WERI-Rb-1 (cell line): Measurements from ENCODE around the gene NELL1.

Experiments used
- DNase-seq: peaks from one replicate; pipeline ENCODE4 v3.0.0-alpha.2; 2020
- H3K27ac ChIP-seq: fragments of 250-450 bp; sonication (Bioruptor Pico); 2 replicates; pipeline ENCODE4 v1.5.1; 2020; ENCODE audit warnings: mild to moderate bottlenecking, moderate library complexity
- H3K27me3 ChIP-seq: fragments of 250-450 bp; sonication (Bioruptor Pico); 2 replicates; pipeline ENCODE4 v1.5.1; 2021; ENCODE audit warnings: mild to moderate bottlenecking, low read depth, moderate library complexity; ENCODE audit not compliant: insufficient read depth, severe bottlenecking
- H3K36me3 ChIP-seq: fragments of 250-450 bp; sonication (Bioruptor Pico); 2 replicates; pipeline ENCODE4 v1.5.1; 2020; ENCODE audit warnings: mild to moderate bottlenecking, moderate library complexity
- H3K4me3 ChIP-seq: 2 replicates; pipeline ENCODE4 v1.5.1; 2011; ENCODE audit warnings: low read depth, mild to moderate bottlenecking, control low read depth, low read length
- H3K9me3 ChIP-seq: fragments of 250-450 bp; sonication (Bioruptor Pico); 2 replicates; pipeline ENCODE4 v1.5.1; 2021; ENCODE audit warnings: mild to moderate bottlenecking, moderate library complexity; ENCODE audit not compliant: severe bottlenecking
- CTCF ChIP-seq: IDR thresholded peaks from 2 replicates; pipeline ENCODE4 v1.5.1; 2011; ENCODE audit warnings: low read depth, mild to moderate bottlenecking, control low read depth, inconsistent platforms, low read length

NELL1 gene

GRCh38 chr11:20926799-20927540 lies 257.6 kb downstream of the NELL1 start:
- Histone ChIP-seq H3K4me3 (no peak overlapping the region), H3K27me3 (no peaks in the 10 kb centered on the region), H3K27ac (no peak overlapping the region), H3K36me3 (no peaks in the 10 kb centered on the region), H3K9me3 (no peaks in the 10 kb centered on the region)
- DNase-seq, result no peak
- no peak for TF ChIP-seq CTCF

- Histone ChIP-seq H3K9me3 (no peaks in the 10 kb centered on the region), H3K4me3 (no peak overlapping the region), H3K27ac (no peak overlapping the region), H3K36me3 (no peaks in the 10 kb centered on the region), H3K27me3 (no peaks in the 10 kb centered on the region)
- no peak for TF ChIP-seq CTCF
- DNase-seq, result no peak
These were observed 261.6 kb downstream of the NELL1 start for GRCh38 chr11:20931029-20931428.

- no peak for DNase-seq
- no peak overlapping the region for H3K4me3 ChIP-seq
- H3K9me3 ChIP-seq, result no peaks in the 10 kb centered on the region
- TF ChIP-seq CTCF, result no peak
- no peaks in the 10 kb centered on the region for H3K36me3 ChIP-seq
- H3K27me3 ChIP-seq, result no peaks in the 10 kb centered on the region
- H3K27ac ChIP-seq, result no peak overlapping the region
These were observed 263.7 kb downstream of the NELL1 start for GRCh38 chr11:20933086-20933485.

GRCh38 chr11:20933958-20934357 lies 264.6 kb downstream of the NELL1 start:
- no peaks in the 10 kb centered on the region for H3K36me3 ChIP-seq
- H3K27me3 ChIP-seq, result no peaks in the 10 kb centered on the region
- H3K9me3 ChIP-seq, result no peaks in the 10 kb centered on the region
- no peak overlapping the region for H3K4me3 ChIP-seq
- TF ChIP-seq CTCF, result no peak
- no peak for DNase-seq
- no peak overlapping the region for H3K27ac ChIP-seq

- no peak for TF ChIP-seq CTCF
- H3K4me3 ChIP-seq, result no peak overlapping the region
- no peak for DNase-seq
- H3K27ac ChIP-seq, result no peak overlapping the region
- H3K36me3 ChIP-seq, result no peaks in the 10 kb centered on the region
- no peaks in the 10 kb centered on the region for H3K9me3 ChIP-seq
- no peaks in the 10 kb centered on the region for H3K27me3 ChIP-seq
These were observed 265.1 kb downstream of the NELL1 start for GRCh38 chr11:20934516-20934915.

GRCh38 chr11:20937826-20938225 lies 268.4 kb downstream of the NELL1 start:
- H3K36me3 ChIP-seq, result no peaks in the 10 kb centered on the region
- H3K9me3 ChIP-seq, result no peaks in the 10 kb centered on the region
- H3K4me3 ChIP-seq, result no peak overlapping the region
- no peaks in the 10 kb centered on the region for H3K27me3 ChIP-seq
- no peak for DNase-seq
- TF ChIP-seq CTCF, result no peak
- no peak overlapping the region for H3K27ac ChIP-seq
